ENCODE results near the gene SAT1. TPM values are rescaled to one million over a fixed set of nuclear protein-coding genes. Genes with fewer than 3 reads are reported as not detected.

Gene SAT1
- total and polyA plus RNA-seq, 2 experiments from 2014 or later, result 168 to 245 TPM

DNA sequence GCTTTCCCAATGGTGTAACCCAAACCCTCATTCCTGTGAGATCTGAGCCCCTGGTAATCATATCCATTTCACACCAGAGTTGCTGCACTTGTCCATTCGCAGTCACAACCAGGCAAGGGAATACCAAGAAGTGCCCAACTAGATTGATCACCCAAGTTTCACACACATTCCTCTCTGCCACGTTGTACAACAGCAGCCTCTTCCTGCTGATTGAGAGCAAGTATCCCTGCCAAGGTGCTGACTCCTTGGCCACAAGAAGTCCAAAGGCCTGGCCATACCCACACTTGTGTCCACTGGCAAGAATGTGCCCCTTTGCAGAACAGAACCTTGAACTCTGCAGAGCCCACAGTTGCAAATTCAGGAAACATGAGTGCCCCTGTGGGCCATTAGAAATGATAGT lies 33.4 kb upstream of the SAT1 start:
- peak; percentile 16 for DNase-seq
- H3K27me3 ChIP-seq (replicated peaks; ENCODE audit: insufficient read depth), result no peaks in the 10 kb centered on the region
- H3K36me3 ChIP-seq (ENCODE audit: low read depth), result no peaks in the 10 kb centered on the region
- H3K4me1 ChIP-seq (ENCODE audit: insufficient read depth), result peaks cover 11% of the 10 kb centered on the region; the same call in 1 of the 2 replicates
- H3K9me3 ChIP-seq (ENCODE audit: low read depth), result no peaks in the 10 kb centered on the region
- no peak overlapping the region for H2AFZ ChIP-seq
- no peak overlapping the region for H3K4me3 ChIP-seq
- WGBS, 2 experiments (ENCODE audit: low coverage in 1 of 2, low lambda C conversion rate in 2 of 2, missing lambda C conversion rate in 2 of 2), result 59 to 63% methylated on average over 2 of the region's 2 CpGs
- no peaks in the 10 kb centered on the region for H3K79me2 ChIP-seq (ENCODE audit: insufficient read depth)
- TF ChIP-seq EZH2 (IDR thresholded peaks at IDR 0.05; ENCODE audit: insufficient read depth, poor library complexity, severe bottlenecking) (no peak), EZH2phosphoT487 (IDR thresholded peaks at IDR 0.05; ENCODE audit: insufficient read depth, low read depth) (no peak)
- H3K27ac ChIP-seq, result no peak overlapping the region
- H3F3A ChIP-seq (ENCODE audit: insufficient read depth), result peaks cover 5% of the 10 kb centered on the region
- H3K9me2 ChIP-seq (ENCODE audit: insufficient read depth), result no peaks in the 10 kb centered on the region
- H4K20me1 ChIP-seq (ENCODE audit: insufficient read depth), result no peaks in the 10 kb centered on the region
- no peak overlapping the region for H3K9ac ChIP-seq
- in situ Hi-C loops (cut with MboI), result no loop called here
- H3K4me2 ChIP-seq (ENCODE audit: unreplicated experiment), result no peak overlapping the region

DNA sequence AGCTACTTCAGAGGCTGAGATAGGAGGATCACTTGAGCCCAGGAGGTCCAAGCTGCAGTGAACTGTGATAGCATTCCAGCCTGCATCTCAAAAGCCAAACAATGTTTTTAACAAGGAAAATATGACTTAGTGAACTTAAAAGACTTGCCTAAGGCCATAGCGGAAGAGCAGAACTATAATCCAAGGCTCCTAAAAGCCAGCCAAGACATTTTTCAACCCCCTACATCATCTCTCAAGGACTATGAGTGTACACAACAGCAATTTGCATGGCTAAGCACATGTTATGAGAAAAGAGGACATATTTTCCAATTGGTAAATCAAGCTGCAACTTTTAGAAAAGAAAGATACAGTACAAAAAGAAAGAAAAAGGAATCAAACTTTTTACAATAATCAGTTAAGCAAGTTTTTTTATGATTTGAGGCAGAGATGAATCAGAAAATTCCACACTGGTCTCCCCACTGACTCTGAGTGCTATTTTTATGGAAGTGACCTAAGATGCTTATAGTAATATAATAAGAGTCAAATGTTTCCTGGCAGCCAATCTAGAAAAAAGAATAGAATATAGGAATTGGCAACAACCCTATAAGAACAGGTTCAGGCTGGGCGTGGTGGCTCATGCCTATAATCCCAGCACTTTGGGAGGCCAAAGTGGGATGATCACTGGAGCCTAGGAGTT lies 30.1 kb upstream of the SAT1 start:
- Histone ChIP-seq H3K79me2 (ENCODE audit: insufficient read depth) (no peaks in the 10 kb centered on the region), H3K4me1 (ENCODE audit: insufficient read depth) (peaks cover 11% of the 10 kb centered on the region; the same call in 1 of the 2 replicates), H3K9me3 (ENCODE audit: low read depth) (no peaks in the 10 kb centered on the region), H3F3A (ENCODE audit: insufficient read depth) (peaks cover 5% of the 10 kb centered on the region), H3K4me3 (no peak overlapping the region; the same call in 1 of the 2 replicates), H3K27me3 (replicated peaks; ENCODE audit: insufficient read depth) (no peaks in the 10 kb centered on the region), H3K4me2 (ENCODE audit: unreplicated experiment) (peak overlapping the region; percentile 16), H4K20me1 (ENCODE audit: insufficient read depth) (no peaks in the 10 kb centered on the region), H3K9me2 (ENCODE audit: insufficient read depth) (no peaks in the 10 kb centered on the region), H3K27ac (peak overlapping the region; percentile 81), H2AFZ (no peak overlapping the region), H3K36me3 (ENCODE audit: low read depth) (no peaks in the 10 kb centered on the region), H3K9ac (no peak overlapping the region)
- peak; percentile 83 for DNase-seq
- in situ Hi-C loops (cut with MboI), result no loop called here
- WGBS, 2 experiments (ENCODE audit: low coverage in 1 of 2, low lambda C conversion rate in 2 of 2, missing lambda C conversion rate in 2 of 2), result 7% methylated on average over 2 of the region's 2 CpGs
- TF ChIP-seq EZH2 (IDR thresholded peaks at IDR 0.05; ENCODE audit: insufficient read depth, poor library complexity, severe bottlenecking) (no peak), EZH2phosphoT487 (IDR thresholded peaks at IDR 0.05; ENCODE audit: insufficient read depth, low read depth) (no peak)

DNA sequence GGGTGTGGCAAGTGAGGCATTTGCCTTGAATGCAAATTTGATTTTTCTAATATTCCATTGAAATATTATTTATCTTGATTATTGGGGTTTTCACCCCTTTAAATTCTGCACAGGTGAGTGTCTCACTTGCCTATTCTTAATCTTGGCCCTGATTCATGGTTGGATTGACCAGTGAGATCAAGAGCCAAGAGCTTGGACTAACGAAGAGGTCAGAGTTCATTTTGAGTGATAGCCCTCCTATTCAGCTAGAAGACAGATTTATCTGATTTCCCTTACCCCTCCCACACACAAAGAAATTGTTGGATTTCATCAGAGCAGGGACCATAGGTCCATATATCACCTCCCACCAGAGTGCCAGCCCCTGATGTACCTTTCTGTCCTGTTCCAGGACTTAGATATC lies 28.3 kb upstream of the SAT1 start:
- in situ Hi-C loops (cut with MboI), result no loop called here

DNA sequence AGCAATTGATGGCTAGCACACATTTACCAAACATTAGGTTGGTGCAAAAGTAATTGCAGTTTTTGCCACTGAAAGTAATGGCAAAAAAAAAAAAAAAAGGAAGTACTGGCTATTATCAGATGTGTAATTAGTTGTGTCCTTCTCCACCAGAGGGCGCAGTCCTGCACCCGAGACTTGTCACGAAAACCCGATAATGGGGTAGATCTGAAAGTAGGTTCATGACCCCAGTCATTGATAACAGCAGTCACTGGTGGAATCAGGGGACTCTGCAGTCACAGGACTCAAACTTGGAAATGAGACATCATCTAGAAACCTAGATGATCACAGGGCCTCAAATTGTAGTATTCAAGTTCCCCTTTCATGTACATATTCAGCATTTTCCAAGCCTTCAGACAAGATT lies 26.8 kb upstream of the SAT1 start:
- WGBS, 2 experiments (ENCODE audit: low coverage in 1 of 2, low lambda C conversion rate in 2 of 2, missing lambda C conversion rate in 2 of 2), result 0% methylated on average over 4 of the region's 4 CpGs
- no peak overlapping the region for H3K4me2 ChIP-seq (ENCODE audit: unreplicated experiment)
- in situ Hi-C loops (cut with MboI), result no loop called here

More for the DNA sequence above, 28.3 kb upstream of the SAT1 start:
- Histone ChIP-seq H3K27me3 (replicated peaks; ENCODE audit: insufficient read depth) (no peaks in the 10 kb centered on the region), H3K4me1 (ENCODE audit: insufficient read depth) (peaks cover 11% of the 10 kb centered on the region; the same call in 1 of the 2 replicates), H3K9me3 (ENCODE audit: low read depth) (no peaks in the 10 kb centered on the region), H3K4me3 (no peak overlapping the region), H3K9me2 (ENCODE audit: insufficient read depth) (no peaks in the 10 kb centered on the region), H2AFZ (no peak overlapping the region), H3K9ac (no peak overlapping the region), H3K4me2 (ENCODE audit: unreplicated experiment) (no peak overlapping the region), H3K79me2 (ENCODE audit: insufficient read depth) (no peaks in the 10 kb centered on the region), H3K36me3 (ENCODE audit: low read depth) (no peaks in the 10 kb centered on the region), H4K20me1 (ENCODE audit: insufficient read depth) (no peaks in the 10 kb centered on the region), H3F3A (ENCODE audit: insufficient read depth) (peaks cover 5% of the 10 kb centered on the region), H3K27ac (no peak overlapping the region)
- 89 to 100% methylated on average over 1 of the region's 1 CpG for WGBS, 2 experiments (ENCODE audit: low coverage in 1 of 2, low lambda C conversion rate in 2 of 2, missing lambda C conversion rate in 2 of 2)
- TF ChIP-seq EZH2phosphoT487 (IDR thresholded peaks at IDR 0.05; ENCODE audit: insufficient read depth, low read depth) (no peak), EZH2 (IDR thresholded peaks at IDR 0.05; ENCODE audit: insufficient read depth, poor library complexity, severe bottlenecking) (no peak)
- no peak for DNase-seq

More for the DNA sequence above, 26.8 kb upstream of the SAT1 start:
- peak; percentile 64 for DNase-seq
- H3K9me2 ChIP-seq (ENCODE audit: insufficient read depth), result no peaks in the 10 kb centered on the region
- no peak for TF ChIP-seq EZH2phosphoT487 (IDR thresholded peaks at IDR 0.05; ENCODE audit: insufficient read depth, low read depth)
- TF ChIP-seq EZH2 (IDR thresholded peaks at IDR 0.05; ENCODE audit: insufficient read depth, poor library complexity, severe bottlenecking), result no peak
- H3K9ac ChIP-seq, result no peak overlapping the region
- H3K4me1 ChIP-seq (ENCODE audit: insufficient read depth), result peaks cover 11% of the 10 kb centered on the region; the same call in 1 of the 2 replicates
- no peak overlapping the region for H3K4me3 ChIP-seq
- no peak overlapping the region for H2AFZ ChIP-seq
- no peaks in the 10 kb centered on the region for H3K79me2 ChIP-seq (ENCODE audit: insufficient read depth)
- H3K27ac ChIP-seq, result no peak overlapping the region
- H4K20me1 ChIP-seq (ENCODE audit: insufficient read depth), result no peaks in the 10 kb centered on the region
- no peaks in the 10 kb centered on the region for H3K9me3 ChIP-seq (ENCODE audit: low read depth)
- H3K36me3 ChIP-seq (ENCODE audit: low read depth), result no peaks in the 10 kb centered on the region
- H3F3A ChIP-seq (ENCODE audit: insufficient read depth), result peaks cover 5% of the 10 kb centered on the region
- H3K27me3 ChIP-seq (replicated peaks; ENCODE audit: insufficient read depth), result no peaks in the 10 kb centered on the region
